NCI-H345 treated with DMSO at 0.1 percent for 48 hours (cell line): ENCODE measurements around the gene NPDC1.
A peak's percentile ranks its signal among the peaks of the same experiment; 100 is the strongest.
"Not testable (repeated sequence)": the region's sequence is repeated elsewhere in the genome, so short reads cannot be mapped to it uniquely, and the experiment has no call there.

Experiments
- DNase-seq: peaks from one replicate; lab custom pipeline; 2025; ENCODE audit not compliant: unreplicated experiment; lab: John Stamatoyannopoulos, UW

NPDC1 gene

DNA sequence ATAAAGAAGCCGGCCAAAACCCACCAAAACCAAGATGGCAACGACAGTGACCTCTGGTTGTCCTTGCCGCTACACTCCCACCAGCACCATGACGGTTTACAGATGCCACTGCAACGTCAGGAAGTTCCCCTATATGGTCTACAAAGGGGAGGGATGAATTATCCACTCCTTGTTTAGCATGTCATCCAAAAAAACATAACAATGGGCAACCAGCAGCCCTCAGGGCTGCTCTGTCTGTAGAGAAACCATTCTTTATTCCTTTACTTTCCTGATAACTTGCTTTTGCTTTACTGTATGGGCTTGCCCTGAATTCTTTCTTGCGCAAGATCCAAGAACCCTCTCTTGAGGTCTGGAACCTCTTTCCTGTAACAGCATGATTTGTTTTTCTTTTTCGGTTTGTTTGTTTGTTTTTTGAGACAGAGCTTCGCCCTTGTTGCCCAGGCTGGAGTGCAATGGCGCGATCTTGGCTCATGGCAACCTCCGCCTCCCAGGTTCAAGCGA lies 29.3 kb upstream of the NPDC1 start:
- no peak for DNase-seq

DNA sequence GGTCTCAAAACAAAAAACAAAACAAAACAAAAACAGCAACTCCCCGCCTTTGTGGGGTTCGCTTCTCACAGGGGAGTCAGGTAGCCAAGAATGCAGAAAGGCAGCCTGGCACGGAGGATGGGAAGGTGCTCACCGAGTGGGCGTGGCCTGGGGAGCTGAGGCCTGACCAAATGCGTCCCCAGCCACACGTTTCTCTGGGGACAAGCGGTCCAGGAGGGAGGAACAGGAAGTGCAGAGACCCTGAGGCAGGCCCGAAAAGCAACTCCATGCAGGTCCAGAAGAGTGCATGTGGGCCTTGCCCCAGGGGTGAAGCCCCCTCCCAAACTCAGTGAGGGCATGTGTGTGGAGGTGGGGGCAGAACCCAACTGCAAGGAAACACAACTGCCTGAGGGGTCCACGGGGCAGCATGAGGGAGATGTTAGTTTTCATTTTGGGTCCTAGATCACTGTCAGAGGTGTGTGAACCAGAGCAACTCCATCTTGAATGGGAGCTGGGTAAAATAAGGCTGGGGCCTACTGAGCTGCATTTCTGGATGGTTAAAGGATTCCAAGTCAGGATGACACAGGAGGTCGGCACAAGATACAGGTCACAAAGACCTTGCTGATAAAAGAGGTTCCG lies 28.8 kb upstream of the NPDC1 start:
- DNase-seq: no peak

DNA sequence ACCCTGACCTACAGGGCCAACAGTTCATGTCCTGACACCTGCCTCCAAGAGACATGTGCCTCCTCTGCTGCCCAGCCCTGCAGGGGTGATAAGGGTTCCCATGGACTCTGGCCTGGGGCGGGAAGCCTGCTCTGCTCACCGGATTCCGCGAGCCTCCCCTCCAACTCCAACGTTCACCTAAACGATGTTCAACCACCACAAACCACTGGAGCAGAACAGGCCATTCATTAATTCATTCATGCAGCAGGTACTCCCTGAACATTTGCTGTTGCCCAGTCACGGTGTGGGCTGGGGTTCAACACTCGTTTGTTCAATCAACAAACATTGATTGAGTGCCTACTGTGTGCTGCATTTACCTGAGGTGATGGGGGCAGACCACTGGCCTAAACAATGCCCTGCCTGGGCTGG lies 28.0 kb upstream of the NPDC1 start:
- no peak for DNase-seq

DNA sequence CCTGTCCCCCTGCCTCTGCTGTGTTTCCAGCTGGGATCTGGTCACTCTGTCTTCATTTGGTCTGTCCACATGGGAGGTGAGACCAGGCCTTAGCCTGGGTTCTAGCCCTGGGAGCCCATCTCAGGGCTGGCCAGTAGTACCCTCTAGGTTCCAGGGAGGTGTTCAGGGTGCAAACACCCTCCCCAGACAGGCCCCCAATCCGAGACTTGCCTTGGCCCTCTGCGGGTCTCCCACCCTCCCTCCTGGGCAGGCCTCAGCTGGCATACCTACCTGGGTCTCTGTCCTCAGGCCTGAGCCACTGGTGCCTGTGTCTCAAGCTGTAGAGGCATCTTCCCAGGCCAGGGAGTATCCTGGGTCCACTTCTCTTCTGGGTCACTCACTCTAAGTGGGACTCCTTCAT lies 25.3 kb upstream of the NPDC1 start:
- DNase-seq: no peak

DNA sequence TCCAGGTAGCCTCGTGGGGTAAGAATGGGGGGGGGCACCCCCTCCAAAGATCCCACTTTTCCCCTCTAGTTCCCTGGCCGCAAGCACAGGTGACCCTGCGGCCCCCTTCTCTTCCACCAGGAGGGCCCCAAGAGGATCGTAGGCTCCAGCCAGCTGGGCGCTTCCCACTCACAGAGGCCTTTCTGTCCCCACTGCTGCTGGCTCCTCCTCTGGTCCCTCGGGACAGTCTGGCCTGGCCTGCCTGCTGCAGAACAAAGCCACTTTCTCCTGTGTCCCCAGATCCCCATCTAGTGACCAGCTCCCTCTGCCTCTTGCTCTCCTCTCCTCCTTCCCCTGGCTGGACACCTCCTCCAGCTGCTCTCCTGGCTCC lies 24.9 kb upstream of the NPDC1 start:
- DNase-seq: peak; percentile 52

DNA sequence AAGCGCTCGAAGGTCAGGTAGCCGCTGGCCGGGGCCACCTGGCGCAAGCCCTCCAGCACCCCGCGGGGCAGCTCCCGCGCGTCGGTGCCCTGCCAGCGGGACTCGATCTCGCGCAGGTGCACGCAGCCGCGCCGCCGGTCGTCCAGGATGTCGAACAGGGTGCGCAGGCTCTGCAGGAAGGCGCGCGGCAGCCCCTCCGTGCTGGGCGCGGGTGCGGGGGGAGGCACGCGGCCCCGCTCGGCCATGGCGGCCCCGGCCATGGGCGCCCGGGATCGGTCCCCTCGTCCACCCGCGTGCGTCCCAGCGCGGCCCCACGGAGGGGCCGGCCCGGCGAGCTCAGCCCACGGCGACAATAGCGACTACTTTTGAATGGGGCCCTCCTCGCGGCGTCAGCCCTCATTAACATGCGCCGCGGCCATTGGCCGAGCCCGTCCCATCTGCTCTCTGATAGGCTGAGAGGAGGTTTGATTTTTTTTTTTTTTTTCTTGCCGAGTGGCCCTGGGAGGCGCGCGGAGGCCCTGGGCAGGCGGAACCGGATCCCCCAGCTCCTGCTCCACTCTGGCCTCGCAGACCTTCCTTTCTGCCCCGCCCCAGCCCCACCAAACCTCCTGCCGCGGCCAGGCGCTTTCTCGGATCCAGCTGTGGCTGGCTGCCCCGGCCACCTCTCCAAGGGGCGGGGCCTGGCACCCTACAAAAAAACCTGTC lies 24.4 kb upstream of the NPDC1 start, which contains the start of gene SAPCD2:
TSS of gene SAPCD2 (minus strand) at position 357 of the 705 bp plus-strand sequence. CDS start at position 260, 97 bp downstream.
- peak; percentile 77 for DNase-seq

DNA sequence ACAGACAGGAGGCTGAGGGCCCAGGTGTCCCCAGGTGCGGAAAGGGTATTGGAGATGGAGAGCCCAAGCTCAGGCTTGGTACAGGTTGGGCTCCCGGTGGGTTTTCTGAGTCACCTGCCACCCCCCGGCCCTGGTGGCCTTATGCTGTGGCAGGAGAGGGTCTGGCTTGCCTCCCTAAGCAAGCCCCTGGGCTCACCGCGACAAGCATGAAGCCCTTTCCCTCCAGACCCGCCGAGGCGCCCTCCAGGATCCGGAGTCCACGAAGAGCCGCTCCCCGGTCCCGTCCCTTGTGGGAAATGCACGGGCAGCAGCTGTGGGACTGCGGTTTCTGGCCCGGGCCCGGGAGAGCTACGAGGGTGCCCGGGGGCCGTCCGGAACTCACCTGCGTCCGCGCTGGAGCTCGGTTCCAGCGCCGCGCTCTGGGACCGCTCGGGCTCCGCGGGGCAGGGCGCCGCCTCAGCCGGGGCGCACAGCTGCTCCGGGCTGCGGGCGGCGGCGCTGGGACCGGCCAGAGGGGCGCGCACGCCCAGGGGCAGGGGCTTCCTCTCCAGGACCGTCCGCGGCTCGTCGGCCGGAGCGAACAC lies 23.6 kb upstream of the NPDC1 start:
- no peak for DNase-seq

DNA sequence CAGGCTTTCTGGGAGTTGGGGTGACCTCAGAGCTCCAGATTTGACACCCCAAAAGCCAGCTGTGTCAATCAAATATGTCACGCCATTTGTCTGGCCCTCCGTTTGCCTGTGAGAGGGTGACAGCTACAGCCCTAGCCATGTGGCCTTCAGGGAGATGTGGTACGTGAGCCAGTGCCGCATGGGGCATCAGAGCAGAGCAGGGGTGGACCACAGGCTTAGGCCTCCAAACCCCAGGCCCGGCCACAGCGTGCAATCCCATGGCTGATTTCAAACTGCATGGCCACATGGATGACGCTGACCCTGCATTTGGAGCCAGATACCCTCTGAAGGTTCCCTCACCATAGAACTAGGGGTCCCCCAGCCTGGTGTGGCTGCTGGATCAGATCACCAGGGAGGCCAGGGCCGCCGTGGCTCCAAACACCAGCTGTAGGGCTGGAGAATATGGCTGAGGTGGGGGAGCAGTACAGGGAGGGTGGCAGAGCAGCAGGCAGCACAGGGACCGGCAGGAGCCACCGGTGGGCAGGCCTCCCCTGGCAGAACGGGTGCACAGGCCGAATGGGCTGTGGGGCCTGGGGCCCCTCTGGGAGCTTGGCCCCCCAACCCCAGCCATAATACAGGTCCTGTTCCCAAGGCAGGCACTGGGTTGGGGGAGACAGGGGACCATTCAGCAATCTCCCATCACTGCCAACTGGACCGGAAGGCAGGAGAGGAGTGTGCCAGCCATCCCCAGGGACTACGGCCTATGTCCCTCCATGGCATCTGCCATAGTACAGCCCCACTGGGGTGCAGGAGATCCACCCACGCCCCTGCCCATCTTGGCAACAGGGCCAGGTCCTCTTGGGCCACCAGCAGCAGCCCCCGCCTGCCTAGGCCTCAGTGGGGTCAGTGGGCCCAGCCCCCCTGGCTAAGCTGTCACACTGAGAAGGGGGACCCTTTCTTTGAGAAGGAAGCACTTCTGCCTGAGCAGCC lies 22.8 kb upstream of the NPDC1 start:
- no peak for DNase-seq

DNA sequence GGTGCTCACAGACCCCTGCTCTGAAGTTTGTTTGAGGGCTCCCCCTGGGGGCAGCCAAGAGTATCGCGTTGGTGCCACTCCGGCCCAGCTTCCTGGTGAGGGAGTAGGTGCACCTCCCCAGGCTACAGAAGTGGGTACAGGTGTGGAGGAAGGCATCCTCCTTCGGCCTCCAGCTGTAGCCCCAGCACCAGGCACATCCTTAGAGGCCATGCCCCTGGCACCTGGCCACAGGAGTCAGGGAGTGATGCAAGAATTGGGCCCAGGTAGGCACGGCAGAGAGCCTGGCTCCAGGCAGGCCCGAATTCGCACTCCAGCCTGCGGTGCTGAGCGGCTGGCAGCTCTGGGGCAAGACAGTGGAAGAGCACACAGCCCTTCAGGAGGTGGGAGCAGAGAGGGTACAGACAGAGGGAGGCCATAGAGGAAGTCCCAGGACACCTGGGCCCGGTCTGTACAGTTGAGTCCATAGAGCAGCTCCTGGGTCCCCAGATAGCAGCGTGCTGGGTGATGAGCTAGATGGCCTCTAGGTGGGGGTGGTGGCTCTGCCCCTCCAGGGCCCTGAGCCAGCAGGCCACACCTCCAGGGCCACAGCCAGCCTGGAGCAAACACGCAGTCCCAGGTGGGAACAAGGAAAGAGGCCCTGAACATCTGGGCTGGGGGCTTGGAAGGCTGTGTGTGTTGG lies 22.0 kb upstream of the NPDC1 start:
- peak; percentile 82 for DNase-seq

DNA sequence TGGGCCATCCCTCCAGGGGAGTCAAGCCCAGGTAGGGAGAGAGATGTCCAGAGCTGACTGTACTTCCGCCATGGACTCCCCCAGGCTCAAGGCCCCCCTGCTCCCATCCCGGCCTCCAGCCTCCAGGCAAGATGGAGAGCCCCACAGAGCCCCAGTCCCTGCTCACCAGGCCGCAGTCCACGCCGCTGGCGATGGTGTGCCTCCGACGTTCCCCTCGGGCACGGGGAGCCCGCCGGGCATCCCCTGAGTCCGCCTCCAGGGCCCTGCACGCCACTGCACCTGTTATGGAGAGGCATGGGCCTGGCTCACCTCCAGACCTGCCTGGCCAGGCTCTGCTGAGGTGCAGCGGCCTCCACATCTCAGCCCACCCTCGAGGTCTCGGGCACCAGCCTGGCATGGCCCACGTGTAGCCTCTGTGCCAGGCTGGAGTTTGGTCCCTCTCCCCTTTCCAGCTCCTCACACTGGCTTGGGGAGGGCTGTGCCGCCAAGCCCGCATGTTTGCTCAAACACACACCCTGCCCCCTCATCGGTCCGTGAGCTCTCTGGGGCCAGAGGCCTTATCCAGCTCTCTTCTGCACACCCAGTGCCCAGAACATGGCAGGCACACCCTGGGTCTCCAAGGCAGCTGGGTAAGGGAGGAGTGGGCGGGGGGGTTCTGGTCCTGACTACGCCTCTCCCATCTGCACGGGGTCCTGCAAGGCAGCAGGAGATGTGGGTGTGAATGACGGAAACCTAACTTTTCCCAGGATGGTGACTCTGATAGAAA lies 20.3 kb upstream of the NPDC1 start:
- no peak for DNase-seq

DNA sequence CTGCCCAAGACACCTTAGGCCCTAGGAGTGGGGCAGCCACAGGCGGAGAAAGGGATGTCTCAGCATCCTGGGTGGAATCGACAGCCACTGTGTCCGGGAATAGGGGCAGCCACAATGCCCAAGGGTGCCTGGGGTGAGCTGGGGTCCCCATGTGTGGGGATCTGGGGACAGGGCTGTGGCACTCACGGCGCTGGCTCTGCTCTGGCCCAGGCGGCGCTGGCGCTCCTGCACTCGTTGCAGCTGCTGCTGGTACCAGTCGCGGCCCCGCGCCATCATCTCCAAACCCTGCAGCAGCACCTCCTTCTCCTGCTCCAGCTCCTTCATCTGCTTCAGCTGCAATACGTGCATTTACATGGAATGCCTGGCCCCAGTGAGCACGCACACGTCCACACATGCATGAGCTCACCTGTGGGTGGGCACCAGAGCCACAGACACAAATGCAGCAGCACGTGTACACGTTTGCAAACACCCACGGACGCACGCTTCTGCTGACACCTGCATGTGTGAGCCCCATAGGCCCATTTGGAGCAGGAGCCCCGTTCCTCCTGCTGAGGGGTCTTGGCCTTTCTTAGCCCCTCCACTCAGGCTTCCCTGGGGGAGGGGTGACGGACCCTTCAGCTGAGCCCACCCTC lies 19.5 kb upstream of the NPDC1 start:
- DNase-seq: no peak

DNA sequence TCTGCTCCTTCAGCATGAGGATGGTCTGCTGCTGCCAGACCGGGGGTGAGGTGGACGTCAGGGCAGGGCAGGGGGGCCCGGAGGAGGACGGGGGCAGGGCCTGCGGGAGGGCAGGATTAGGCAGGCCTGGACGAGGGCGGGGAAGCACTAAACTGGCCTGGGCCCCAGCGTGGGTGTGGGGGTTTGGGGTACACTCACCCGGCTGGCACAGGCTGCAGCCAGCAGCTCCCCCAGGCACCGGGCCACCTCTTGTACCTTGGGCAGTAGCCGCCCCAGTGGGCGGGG lies 18.8 kb upstream of the NPDC1 start:
- no peak for DNase-seq

DNA sequence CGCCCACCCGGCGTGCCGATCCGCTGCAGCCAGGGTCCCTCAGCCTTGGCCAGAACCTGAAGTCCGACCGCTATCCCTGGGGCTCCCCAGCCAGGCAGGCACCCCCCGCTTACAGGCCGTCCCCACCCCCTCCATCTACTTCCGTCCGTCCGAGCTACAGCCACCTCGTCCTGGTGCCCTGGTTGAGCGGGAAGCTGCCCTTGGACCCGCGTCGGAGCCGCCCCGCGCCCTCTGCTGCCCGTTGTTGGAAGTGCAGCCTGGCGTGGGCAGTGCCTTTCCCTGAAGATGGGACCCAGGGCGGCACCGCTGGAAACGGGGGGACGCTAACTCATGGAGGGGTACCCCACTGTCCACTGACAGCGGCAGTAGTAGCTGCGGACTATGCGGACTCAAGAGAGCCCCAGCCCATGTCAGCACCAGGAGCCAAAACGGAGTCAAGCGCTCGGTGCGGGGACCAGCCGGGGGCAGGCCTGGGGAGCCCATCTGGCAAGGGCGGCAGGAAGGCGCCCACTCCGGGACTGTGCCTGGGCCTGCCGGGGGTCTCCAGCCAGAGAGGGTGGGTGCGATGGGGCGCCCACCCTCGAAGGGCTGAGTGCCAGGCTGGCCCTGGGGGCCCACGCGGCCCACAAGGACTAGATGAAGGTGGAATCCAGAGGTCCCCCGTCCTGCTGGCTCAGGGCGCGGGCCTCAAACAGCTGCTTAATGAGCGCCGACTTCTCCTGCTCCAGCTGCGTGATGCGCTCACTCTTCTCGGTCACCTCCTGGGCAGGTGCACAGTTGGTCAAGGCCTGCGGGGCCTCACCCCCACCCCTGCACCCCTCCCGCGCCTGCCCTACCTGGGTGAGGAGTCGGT lies 18.3 kb upstream of the NPDC1 start:
- no peak for DNase-seq

DNA sequence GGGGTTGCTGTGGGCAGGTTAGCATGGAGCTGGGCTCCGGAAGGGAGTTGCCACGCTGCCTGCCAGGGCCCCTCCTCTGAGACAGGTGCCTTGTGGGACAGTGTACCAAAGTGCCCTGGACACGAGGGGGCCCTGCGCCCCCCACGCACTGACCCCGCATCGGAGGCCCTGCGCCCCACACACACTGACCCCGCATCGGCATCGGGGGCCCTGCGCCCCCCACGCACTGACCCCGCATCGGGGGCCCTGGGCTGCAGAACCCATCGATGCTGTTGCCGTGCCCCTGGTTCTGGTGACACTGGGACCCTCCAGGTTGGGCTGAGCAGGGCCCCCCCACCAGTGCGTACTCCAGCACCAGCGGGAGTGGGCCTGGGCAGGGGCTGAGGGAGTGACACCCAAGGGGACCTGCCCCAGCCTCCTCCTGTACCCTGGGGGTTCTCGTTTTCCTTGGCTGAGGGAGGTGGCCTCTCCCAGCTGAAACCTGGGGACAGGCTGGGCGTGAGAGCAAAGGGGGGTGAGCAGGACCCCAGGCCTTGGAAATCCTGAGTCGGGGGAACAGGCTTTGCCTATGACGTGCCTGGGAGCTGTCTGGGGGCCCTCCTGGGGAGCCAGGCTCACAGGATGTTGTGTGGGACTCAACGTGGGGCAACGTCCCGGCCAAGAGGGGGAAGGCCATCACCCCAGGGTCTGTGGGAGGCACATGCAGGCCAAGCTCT lies 17.5 kb upstream of the NPDC1 start:
- DNase-seq: no peak

DNA sequence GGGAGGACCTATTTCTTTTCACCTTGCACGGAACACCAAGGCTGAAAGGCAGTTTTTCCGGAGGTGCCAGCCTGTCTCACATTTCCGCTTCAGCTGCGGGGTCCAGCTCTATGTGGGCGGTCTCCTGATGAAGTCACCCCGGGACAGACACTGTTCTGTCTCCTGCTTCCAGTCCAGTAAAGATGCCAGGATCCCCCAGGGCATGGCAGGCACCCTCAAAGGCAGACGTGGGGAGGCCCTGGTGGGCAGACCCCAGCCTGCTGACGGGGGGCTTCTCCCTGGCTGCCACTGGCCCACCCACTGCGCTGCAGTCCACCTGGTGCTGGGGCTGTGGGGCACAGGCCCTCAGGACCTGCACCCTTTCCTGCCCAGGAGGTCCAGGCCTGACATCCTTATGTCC lies 16.8 kb upstream of the NPDC1 start:
- DNase-seq: not testable (repeated sequence)

DNA sequence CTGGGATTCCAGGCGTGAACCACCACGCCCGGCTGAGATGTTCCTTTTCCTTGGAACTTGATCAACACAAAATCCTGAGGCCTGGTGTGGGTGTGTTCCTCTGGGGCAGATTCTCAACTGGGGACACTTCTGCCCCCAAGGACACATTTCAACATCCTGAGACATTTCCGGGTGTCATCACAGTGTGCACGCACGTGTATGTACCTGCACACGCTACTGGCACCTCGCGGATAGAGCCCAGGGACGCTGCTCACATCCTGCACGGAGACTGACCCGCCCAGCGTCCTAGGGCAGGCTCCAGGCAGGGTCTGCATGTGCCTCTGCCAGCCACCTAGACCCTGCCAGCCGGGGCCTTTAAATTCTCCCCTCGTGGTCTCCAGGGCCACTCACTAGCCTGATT lies 16.4 kb upstream of the NPDC1 start:
- DNase-seq: no peak

DNA sequence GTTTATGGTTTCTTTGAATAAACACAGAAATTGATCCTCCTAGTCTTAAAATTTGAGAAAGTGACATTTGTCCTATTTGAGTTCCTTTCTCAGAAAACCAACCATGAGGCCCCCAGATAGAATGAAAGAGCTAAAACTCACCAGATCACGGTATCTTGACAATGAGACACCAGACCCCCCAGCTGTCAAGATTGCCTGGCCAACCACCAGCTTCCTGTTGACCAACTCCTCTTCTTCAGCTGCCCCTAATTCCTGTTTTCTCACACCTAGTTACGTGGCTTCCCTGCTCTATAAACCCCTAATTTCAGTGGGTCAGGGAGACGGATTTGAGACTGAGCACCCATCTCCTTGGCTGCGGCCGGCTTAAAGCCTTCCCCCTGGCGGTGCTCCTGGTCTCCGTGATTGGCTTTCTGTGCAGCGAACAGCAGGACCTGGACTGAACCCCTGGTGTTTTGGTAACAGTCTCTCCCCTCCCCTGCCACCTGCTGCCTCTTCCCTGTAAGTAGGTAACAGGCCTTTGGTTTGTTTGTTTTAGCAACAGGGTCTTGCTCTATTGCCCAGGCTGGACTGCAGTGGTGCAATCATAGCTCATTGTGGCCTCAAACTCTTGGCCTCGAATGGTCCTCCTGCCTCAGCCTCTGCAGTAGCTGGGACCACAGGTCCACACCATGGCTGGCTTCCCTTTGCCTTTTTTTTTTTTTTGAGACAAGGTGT lies 12.7 kb upstream of the NPDC1 start:
- peak; percentile 66 for DNase-seq
